ENCODE results near the gene RABEPK. TPM values are rescaled to one million over a fixed set of nuclear protein-coding genes. Genes with fewer than 3 reads are reported as not detected.

RABEPK gene
- total RNA-seq, 1 experiment from 2014 or later, result 43.6 TPM

DNA sequence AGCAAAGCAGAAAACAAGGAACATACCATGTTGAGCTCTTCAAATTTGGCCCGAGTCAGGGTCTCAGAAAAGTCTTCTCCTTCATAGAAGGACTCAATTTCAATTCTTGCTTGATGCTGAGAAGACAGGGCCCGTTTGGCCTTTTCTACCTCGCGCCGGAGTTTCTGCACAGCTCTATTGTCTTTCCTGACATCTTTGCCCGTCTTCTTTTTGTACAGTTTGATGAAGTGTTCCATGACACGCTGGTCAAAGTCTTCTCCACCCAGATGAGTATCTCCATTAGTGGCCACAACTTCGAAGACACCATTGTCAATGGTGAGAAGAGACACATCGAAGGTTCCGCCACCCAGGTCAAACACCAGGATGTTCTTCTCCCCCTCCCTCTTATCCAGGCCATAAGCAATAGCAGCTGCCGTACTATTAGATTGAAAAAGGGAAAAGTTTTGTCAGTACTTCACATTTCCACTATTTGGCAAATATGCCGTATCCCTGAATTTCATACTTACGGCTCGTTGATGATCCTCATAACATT lies 38.6 kb downstream of the RABEPK start:
- intact Hi-C loops (cut with micrococcal nuclease; ENCODE audit: unreplicated experiment), result no loop called here
- H3K27ac ChIP-seq (ENCODE audit: low read depth, low read length, poor library complexity, severe bottlenecking), result peak overlapping the region; percentile 26
- TF ChIP-seq EZH2 (IDR thresholded peaks at IDR 0.05; ENCODE audit: borderline replicate concordance, low read depth, low read length, poor library complexity, severe bottlenecking), result no peak
- TF ChIP-seq, protein P1, sequence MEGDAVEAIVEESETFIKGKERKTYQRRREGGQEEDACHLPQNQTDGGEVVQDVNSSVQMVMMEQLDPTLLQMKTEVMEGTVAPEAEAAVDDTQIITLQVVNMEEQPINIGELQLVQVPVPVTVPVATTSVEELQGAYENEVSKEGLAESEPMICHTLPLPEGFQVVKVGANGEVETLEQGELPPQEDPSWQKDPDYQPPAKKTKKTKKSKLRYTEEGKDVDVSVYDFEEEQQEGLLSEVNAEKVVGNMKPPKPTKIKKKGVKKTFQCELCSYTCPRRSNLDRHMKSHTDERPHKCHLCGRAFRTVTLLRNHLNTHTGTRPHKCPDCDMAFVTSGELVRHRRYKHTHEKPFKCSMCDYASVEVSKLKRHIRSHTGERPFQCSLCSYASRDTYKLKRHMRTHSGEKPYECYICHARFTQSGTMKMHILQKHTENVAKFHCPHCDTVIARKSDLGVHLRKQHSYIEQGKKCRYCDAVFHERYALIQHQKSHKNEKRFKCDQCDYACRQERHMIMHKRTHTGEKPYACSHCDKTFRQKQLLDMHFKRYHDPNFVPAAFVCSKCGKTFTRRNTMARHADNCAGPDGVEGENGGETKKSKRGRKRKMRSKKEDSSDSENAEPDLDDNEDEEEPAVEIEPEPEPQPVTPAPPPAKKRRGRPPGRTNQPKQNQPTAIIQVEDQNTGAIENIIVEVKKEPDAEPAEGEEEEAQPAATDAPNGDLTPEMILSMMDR (conservative IDR thresholded peaks at IDR 0.05; ENCODE audit: low read depth, low read length), result no peak
- no peak for DNase-seq (ENCODE audit: low spot score)
- H3K9me3 ChIP-seq (ENCODE audit: low read depth, low read length, poor library complexity, severe bottlenecking), result no peaks in the 10 kb centered on the region
- CTCF ChIA-PET, result no interaction called here
- BruUV-seq (replicated peaks), result no TSS peak
- H3K36me3 ChIP-seq (ENCODE audit: insufficient read depth, low read length, poor library complexity, severe bottlenecking), result peaks cover 62% of the 10 kb centered on the region
- H3K4me1 ChIP-seq (ENCODE audit: insufficient read depth, low read length, poor library complexity, severe bottlenecking), result peaks cover 40% of the 10 kb centered on the region
- POLR2A ChIA-PET (ENCODE audit: low non-redundant PET), result no interaction called here
- H3K27me3 ChIP-seq (replicated peaks; ENCODE audit: insufficient read depth, low read depth, low read length, poor library complexity), result no peaks in the 10 kb centered on the region
- H3K4me3 ChIP-seq (ENCODE audit: low read depth, low read length, poor library complexity, severe bottlenecking), result peak overlapping the region; percentile 93

GRCh38 chr9:125239631-125240597 lies 39.6 kb downstream of the RABEPK start:
- CTCF ChIA-PET, result no interaction called here
- TF ChIP-seq, protein P1 (conservative IDR thresholded peaks at IDR 0.05; ENCODE audit: low read depth, low read length), result no peak
- no peak for TF ChIP-seq EZH2 (IDR thresholded peaks at IDR 0.05; ENCODE audit: borderline replicate concordance, low read depth, low read length, poor library complexity, severe bottlenecking)
- intact Hi-C loops (cut with micrococcal nuclease; ENCODE audit: unreplicated experiment), result loop anchor here (2.0 to 5.0 kb wide), 2 partner anchors 21 to 127 kb away; partner anchors contain the start of gene GAPVD1
- no peaks in the 10 kb centered on the region for H3K9me3 ChIP-seq (ENCODE audit: low read depth, low read length, poor library complexity, severe bottlenecking)
- peaks cover 40% of the 10 kb centered on the region for H3K4me1 ChIP-seq (ENCODE audit: insufficient read depth, low read length, poor library complexity, severe bottlenecking)
- no TSS peak for BruUV-seq (replicated peaks)
- POLR2A ChIA-PET (ENCODE audit: low non-redundant PET), result no interaction called here
- peak overlapping the region; percentile 93 for H3K4me3 ChIP-seq (ENCODE audit: low read depth, low read length, poor library complexity, severe bottlenecking)
- no peaks in the 10 kb centered on the region for H3K27me3 ChIP-seq (replicated peaks; ENCODE audit: insufficient read depth, low read depth, low read length, poor library complexity)
- peak overlapping the region; percentile 93 for H3K27ac ChIP-seq (ENCODE audit: low read depth, low read length, poor library complexity, severe bottlenecking)
- H3K36me3 ChIP-seq (ENCODE audit: insufficient read depth, low read length, poor library complexity, severe bottlenecking), result peaks cover 57% of the 10 kb centered on the region
- no peak for DNase-seq (ENCODE audit: low spot score)

DNA sequence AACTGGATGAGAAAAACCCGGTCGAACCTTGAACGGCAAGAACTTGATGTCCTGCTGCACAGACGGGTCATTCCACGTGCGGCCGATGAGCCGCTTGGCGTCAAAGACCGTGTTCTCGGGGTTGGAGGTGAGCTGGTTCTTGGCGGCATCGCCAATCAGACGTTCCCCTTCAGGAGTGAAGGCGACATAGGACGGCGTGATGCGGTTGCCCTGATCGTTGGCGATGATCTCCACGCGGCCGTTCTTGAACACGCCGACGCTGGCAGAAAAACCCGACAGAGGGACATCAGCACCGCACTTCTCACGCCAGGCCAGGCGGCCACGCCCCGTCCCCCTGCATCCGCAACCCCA lies 40.3 kb downstream of the RABEPK start:
- Histone ChIP-seq H3K9me3 (ENCODE audit: low read depth, low read length, poor library complexity, severe bottlenecking) (no peaks in the 10 kb centered on the region), H3K27me3 (replicated peaks; ENCODE audit: insufficient read depth, low read depth, low read length, poor library complexity) (no peaks in the 10 kb centered on the region), H3K27ac (ENCODE audit: low read depth, low read length, poor library complexity, severe bottlenecking) (peak overlapping the region; percentile 93), H3K4me1 (ENCODE audit: insufficient read depth, low read length, poor library complexity, severe bottlenecking) (peaks cover 38% of the 10 kb centered on the region), H3K36me3 (ENCODE audit: insufficient read depth, low read length, poor library complexity, severe bottlenecking) (peaks cover 50% of the 10 kb centered on the region), H3K4me3 (ENCODE audit: low read depth, low read length, poor library complexity, severe bottlenecking) (peak overlapping the region; percentile 93)
- ChIA-PET POLR2A (ENCODE audit: low non-redundant PET) (no interaction called here), CTCF (no interaction called here)
- no TSS peak for BruUV-seq (replicated peaks)
- TF ChIP-seq EZH2 (IDR thresholded peaks at IDR 0.05; ENCODE audit: borderline replicate concordance, low read depth, low read length, poor library complexity, severe bottlenecking), result no peak
- peak; percentile 41 for DNase-seq (ENCODE audit: low spot score)
- intact Hi-C loops (cut with micrococcal nuclease; ENCODE audit: unreplicated experiment), result loop anchor here (2.0 to 5.0 kb wide), 2 partner anchors 20 to 127 kb away; partner anchors contain the start of gene GAPVD1

Measured in A673 (cell line).